ENCODE measurements around the gene OCIAD1. TPM values are rescaled to one million over a fixed set of nuclear protein-coding genes. Genes with fewer than 3 reads are reported as not detected.

Gene OCIAD1
- polyA plus RNA-seq, 10 donors = 180 to 262 (median 211) TPM

Other genes starting within 250 kb of the OCIAD1 start
- 10 to 100 TPM; 17.1 to 36.9 (median 24.3) TPM for gene FRYL, start 50.8 kb upstream of the OCIAD1 start, polyA plus RNA-seq (ENCODE audit: insufficient read length in 10 of 10)
- 10 to 100 TPM; 22.9 to 37.7 (median 28.9) TPM for gene OCIAD2, start 75.7 kb downstream of the OCIAD1 start, polyA plus RNA-seq (ENCODE audit: insufficient read length in 10 of 10)
- gene CWH43, start 155.2 kb downstream of the OCIAD1 start, polyA plus RNA-seq (ENCODE audit: insufficient read length in 10 of 10) = 1 to 10 TPM in 1 of 10 donors, under 1 TPM in 1, not detected in 8; 0.45 to 2.2 TPM

Data from muscle of back (tissue), 10 donors.